COR-L47 (cell line): ENCODE results near the gene TFDP3.

Experiments used
- DNase-seq: peaks from one replicate; lab custom pipeline; 2025; lab: John Stamatoyannopoulos, UW

Gene TFDP3, protein sequence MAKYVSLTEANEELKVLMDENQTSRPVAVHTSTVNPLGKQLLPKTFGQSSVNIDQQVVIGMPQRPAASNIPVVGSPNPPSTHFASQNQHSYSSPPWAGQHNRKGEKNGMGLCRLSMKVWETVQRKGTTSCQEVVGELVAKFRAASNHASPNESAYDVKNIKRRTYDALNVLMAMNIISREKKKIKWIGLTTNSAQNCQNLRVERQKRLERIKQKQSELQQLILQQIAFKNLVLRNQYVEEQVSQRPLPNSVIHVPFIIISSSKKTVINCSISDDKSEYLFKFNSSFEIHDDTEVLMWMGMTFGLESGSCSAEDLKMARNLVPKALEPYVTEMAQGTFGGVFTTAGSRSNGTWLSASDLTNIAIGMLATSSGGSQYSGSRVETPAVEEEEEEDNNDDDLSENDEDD

GRCh38 chrX:133218329-133218728, at the start of gene TFDP3:
TFDP3 (minus strand) TSS chrX:133218354; CDS start chrX:133218259, 95 bp downstream.
- DNase-seq = no peak

DNA sequence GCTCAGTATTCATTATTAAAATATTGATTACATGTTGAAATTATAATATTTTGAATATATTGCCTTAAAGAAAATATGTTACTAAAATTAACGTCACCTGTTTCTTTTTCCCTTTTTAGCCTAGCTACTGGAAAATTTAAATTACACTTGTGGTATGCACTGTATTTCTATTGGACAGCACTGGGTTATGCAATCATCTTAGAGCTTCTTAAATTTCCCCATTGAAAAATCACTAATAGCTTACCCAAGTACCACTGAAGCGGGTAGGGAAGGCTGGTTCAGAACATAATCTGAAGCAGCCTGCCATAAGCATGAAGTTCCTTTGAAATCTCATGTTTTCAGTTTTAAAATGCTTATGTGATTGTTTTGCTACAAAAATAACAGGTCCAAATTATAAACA, 49.5 kb upstream of the TFDP3 start:
- no peak for DNase-seq

- DNase-seq = no peak
These were observed 47.2 kb upstream of the TFDP3 start for GRCh38 chrX:133265331-133265730.

DNA sequence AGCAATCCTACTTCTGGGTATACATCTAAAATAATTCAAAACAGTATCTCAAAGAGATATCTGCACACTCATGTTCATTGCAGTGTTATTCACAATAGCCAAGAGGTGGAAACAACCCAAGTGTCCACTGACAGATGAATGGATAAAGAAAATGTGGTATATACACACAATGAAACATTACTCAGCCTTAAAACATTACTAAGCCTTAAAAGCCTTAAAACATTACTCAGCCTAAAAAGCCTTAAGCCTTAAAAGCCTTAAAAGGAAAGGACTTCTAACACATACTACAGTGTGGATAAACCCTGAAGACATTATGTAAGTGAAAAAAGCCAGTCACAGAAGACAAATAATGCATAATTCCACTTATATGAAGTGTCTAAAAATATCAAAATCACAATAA, 40.3 kb upstream of the TFDP3 start:
- no peak for DNase-seq

DNA sequence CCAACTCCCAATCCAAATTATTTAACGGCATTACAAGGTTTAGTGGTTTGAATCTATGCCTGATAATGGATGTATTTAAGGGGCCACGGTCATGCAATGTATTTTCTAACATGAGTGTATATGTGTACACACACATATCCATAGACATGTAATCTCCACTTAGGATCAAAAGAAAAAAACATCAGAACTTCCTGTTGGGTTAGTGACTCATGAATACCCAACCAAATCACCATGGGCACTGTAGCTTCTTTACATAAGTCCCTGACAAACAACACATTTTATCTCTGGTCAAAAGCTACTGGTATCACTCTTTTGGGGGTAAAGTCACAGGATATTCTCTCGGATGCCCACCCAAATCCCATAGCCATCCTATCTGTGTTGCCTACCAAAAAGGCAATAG, 36.5 kb upstream of the TFDP3 start:
- DNase-seq = no peak

DNA sequence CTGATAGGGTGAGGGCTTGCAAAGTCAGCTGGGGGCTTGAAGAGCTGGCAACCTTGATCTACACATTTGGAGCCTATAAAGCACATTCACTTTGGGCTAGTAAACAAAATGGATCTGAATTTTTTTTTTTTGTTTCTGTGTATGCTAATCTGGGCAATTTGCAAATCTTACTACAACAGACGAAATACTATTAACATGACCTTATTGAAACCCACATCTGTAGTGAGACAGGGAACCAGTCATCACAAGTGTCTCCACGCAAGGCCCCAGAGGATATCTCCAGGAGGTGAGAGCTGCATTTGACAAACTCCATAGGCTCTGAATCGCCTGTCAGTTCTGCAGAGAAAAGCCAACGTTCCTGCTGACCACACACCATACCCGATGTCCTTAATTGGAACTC, 33.0 kb upstream of the TFDP3 start:
- DNase-seq = no peak

DNA sequence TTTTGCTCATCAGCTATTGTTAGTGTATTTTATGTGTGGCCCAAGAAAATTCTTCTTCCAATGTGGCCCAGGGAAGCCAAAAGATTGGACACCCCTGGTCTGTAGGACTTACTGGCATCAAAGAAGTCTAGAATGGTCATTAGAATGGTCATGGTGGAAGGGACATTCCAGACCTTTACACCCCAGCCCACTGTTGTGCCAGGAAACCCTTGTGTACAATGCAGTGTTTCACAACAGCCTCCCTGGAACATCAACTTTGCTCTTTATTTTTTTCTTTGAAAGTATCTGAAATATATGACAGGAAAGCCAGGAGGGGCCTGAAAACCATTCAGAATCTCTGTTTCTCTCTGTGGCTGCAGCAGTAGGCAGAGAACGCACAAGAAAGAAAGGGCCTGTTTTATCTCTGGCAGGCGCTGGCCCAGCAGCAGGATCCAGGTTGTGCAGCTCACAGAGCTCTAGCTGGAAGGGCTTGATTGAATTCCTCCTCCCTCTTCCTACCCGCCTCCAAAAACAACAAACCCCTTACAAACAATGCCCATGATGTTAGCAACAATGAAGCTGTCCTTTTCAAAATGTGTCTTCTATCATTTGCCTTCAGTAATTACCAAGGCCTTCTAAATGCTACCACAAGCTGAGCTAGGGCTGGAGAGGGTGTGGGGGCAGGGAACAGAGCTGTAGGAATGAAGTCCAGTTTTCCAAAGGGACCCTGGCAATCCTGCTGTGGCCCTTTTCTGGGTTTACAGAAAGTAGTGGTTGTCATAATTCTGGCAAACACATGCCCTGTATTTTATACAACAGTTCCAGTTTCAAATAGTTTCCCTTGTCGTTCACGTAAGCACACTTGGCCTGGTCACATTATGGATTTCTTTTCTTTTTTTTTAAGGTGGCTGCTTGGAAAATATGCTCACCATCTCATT, 32.3 kb upstream of the TFDP3 start:
- DNase-seq = no peak

- no peak for DNase-seq
These were observed 31.3 kb upstream of the TFDP3 start for GRCh38 chrX:133249266-133250058.

DNA sequence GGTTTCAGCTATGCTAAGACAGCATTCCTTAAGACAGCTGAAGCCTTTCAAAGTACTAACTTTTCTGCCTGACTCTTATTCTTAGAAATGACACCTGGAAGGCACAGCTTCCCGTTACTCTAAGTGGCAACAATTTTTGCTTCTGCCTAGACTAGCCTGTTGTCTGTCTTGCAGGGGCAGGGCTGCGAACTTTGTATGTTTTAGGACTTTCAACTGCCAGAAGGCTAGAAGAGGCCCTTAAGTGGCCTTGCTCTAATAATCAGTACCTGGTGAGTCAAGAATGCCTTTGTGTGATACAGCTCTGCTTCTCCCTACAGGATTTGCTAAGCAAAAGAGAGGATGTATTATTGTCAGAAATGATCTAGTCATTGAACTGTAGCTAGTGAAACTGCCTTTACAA, 30.0 kb upstream of the TFDP3 start:
- no peak for DNase-seq

- DNase-seq = no peak
These were observed 28.8 kb upstream of the TFDP3 start for GRCh38 chrX:133246921-133247320.

DNA sequence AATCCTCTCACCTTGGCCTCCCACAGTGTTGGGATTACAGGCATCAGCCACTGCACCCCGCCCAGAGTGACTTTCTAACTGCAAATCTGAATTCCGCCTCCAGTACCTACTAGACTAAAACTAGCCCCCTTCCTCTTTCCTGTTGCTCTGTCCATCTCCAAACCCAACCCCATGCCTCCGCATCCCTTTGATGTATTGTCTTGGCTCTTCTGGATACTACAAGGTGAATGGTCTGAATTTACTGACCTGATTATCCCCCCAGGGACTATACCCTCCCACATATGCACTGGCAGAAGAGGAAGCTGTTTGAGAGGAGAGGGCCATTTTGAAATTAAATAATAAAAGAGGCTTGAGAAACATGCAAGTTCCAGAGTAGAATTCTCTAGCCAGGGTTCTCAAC, 17.7 kb upstream of the TFDP3 start:
- no peak for DNase-seq

- no peak for DNase-seq
These were observed 14.2 kb upstream of the TFDP3 start for GRCh38 chrX:133232331-133232730.

DNA sequence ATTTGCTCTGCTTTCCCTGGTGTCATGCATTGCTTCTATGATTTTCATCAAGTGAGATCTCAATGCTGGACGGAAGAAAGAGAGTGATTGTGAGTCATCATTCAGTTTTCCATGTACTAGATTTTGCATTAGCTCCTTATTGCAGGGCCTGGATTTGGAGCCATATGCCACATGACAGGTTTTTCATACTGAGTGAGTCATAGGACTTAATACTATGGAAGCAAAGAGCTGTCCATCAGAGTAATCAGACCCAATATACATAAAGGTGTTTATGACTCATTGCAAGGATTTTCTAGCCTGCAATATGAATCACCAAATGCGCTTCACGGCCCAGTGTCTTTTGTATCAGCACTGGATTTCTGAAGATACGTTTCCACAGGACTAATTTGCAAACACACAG, 11.2 kb upstream of the TFDP3 start:
- no peak for DNase-seq

DNA sequence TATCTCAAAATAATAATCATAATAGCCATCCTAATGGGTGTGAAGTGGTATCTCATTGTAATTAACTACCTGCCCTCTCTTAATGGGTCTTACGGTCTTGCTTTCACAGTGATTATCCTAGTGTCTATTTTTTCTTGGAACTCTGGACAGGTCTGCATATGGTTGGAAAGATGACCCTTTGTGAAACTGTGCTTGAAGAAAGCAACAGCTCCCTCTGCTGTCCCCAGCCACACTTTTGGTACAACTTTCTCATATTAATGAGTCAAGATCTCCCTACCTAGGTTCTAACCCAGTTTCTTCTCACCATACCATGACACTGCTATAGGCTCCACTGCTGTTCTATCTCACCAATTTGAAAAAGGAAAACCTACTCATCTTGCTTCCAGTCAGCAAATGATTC, 2.4 kb downstream of the TFDP3 start:
- no peak for DNase-seq

- DNase-seq = no peak
These were observed 3.1 kb downstream of the TFDP3 start for GRCh38 chrX:133215017-133215416.

DNA sequence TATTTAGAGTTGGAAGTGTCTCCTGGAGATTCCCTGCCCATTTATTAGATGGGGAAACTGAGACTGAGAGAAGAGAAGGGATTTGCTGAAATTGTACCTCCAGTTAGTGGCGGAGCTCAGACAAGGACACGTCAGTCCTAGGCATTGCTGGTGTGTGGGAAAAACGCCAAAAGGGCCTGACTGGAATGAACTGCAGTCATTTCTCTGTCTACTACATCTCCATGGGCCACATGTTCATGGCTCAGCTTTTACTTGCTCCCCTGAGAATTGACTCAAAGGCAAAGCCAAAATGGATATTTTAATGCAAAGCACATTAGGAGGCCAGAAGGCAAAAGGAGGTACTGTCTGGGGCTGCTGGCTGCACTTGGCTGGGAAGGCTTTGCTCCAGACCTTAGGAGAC, 3.9 kb downstream of the TFDP3 start:
- DNase-seq = no peak

GRCh38 chrX:133213117-133213516, 5.0 kb downstream of the TFDP3 start:
- DNase-seq = no peak

DNA sequence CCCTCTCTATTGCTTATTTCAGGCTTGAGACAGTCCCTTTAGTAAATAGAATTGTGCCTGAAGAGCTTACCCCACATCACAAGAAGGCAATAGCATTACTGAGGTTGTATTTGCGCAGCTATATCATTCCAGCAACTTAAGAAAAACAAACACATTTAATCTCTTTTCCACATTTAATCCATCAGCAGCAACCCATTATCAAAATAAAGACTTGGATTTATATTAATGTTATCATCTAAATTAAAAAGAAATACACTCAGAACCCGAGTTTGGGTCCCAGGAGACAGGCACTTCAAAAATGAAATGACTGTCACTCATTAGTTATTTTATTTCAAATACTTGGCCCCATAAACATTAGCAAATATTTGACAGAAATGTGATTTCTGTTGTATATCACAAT, 10.4 kb downstream of the TFDP3 start:
- no peak for DNase-seq

- no peak for DNase-seq
These were observed 26.5 kb downstream of the TFDP3 start for GRCh38 chrX:133191739-133192039.

DNA sequence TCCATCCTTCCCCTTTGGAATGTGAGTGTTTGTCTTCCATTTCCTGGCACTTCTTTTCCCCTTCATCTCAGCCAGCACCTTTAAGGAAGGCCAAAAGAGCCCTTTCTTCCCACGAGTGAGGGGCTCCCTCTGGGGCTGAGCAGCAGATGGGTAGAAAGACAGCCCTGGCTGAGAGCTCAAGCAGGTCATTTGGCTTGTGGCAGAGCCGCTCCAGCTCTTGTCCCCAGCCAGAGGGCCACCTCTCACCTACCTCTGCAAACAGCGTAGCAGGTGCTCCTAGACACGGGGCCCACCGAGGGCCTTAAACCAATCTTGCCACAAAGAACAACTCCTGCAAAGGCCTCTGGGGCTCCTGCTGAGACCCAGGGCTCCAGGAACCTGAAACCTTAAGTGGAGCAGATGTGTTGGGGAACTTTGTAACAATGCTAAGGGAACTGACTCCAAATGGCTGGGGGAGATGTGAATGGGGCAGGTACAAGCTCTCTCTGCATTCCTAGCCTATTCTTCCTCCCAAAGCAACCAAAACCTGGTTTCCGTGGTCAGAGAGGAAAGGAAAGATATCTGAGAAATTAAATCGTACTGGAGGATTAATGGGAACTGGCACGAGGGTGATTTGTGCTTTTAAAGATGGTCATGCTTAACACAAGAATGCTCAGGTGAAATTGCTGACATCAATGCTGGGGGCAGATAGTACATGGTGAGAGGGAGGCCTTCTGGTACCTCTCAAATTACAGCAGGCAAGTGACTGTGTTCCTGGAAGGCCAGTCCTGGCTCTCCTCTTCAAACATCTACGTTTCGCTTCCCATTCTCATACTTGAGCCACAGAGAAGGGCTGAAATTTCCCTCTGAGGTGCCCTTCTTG, 27.0 kb downstream of the TFDP3 start:
- DNase-seq = no peak

GRCh38 chrX:133189195-133189594, 29.0 kb downstream of the TFDP3 start:
- DNase-seq = no peak

DNA sequence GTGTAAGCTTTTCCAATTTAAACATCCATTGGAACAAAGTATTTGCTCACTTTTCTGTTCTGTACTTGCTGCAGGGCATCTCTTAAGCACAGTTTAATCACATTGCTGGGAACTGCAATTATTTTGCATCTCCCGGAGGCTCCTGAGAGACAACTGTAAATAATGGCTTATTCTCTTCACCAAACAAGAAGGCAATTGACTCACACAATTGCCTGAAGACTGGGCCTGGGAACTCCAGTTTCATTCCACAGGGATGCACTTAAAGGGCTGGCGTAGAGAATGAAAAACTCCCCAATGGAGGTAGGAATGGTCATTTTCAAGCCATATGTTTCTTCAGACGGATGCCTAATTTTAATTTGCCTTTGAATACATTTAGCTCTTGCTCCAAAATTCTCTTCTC, 29.5 kb downstream of the TFDP3 start:
- DNase-seq = no peak
